Fibroblast of mammary gland (primary cell): ENCODE measurements around the gene EXOC6.
A peak's percentile ranks its signal among the peaks of the same experiment; 100 is the strongest.

Source experiments
- DNase-seq: peaks from one replicate; pipeline ENCODE4 v3.0.0-alpha.2; 2010; ENCODE audit warnings: low read depth
- H3K4me3 ChIP-seq: 2 replicates; pipeline ENCODE4 v1.5.1; 2011; ENCODE audit warnings: low read depth, mild to moderate bottlenecking, low read length, moderate library complexity; ENCODE audit not compliant: control insufficient read depth
- TF ChIP-seq, protein P1 (sequence below): conservative IDR thresholded peaks from 2 replicates; pipeline ENCODE4 v1.5.1; 2011; ENCODE audit warnings: low read depth, low read length, inconsistent platforms; ENCODE audit not compliant: control insufficient read depth, insufficient read depth

The EXOC6 gene

DNA sequence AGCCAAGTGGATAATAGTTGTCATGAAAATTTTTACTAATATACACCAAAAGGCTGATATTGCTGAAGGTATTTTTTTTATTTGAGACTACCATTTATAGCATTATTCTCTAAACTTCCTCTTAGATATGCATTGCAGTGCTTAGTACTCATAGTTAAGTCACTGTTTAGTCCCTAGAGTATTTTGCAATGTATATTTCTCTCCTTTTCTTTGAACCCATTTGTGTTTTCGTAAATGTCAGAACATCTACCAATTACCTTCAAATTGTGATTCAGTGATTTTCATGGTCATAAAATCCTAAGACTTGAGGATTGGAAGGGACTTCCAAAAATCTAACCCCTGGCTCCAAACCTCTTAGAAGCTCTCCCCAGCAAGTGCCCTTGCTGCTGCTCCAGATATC, 190.8 kb downstream of the EXOC6 start:
- DNase-seq = peak; percentile 53
- TF ChIP-seq, protein P1, sequence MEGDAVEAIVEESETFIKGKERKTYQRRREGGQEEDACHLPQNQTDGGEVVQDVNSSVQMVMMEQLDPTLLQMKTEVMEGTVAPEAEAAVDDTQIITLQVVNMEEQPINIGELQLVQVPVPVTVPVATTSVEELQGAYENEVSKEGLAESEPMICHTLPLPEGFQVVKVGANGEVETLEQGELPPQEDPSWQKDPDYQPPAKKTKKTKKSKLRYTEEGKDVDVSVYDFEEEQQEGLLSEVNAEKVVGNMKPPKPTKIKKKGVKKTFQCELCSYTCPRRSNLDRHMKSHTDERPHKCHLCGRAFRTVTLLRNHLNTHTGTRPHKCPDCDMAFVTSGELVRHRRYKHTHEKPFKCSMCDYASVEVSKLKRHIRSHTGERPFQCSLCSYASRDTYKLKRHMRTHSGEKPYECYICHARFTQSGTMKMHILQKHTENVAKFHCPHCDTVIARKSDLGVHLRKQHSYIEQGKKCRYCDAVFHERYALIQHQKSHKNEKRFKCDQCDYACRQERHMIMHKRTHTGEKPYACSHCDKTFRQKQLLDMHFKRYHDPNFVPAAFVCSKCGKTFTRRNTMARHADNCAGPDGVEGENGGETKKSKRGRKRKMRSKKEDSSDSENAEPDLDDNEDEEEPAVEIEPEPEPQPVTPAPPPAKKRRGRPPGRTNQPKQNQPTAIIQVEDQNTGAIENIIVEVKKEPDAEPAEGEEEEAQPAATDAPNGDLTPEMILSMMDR = no peak
- no peak overlapping the region for H3K4me3 ChIP-seq

DNA sequence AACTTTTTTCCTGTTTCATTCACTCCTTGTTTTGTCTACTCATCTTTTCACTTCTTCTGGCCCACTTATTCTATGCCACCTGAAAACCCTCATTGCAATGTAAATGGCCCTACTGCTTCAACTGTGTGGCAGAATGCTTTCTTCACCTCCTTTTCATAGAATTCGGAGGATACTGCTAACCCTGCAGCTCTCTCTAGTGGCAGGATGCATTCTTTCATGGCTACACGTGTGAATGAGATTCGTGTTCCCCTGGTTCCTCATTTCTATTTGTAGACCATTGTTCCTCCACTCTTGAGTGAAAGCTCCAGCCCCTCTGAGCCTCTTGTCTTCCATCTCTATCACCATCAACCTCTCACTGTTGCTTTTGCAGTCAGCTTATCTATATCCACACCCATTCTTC, 191.4 kb downstream of the EXOC6 start:
- peak; percentile 52 for DNase-seq
- TF ChIP-seq, protein P1 = peak; percentile 76
- H3K4me3 ChIP-seq = no peak overlapping the region

DNA sequence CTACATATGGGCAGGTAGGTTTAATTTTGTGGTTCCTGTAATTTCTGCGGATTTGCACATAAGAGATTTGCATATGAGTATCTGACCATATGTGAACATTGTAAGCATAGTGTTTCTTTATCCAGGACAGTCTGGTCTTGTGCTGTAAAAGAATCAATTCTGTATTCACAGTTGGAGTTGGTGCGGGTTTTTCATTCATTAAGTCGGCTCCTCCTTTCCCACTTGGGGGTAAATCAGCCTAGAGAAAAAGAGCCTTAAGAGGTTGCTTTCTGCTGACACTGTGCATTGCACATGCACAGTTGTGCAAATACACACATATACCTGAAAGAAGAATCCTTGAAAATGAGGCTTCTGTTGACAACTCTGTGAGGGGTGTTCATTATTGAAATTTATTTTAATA, 206.2 kb downstream of the EXOC6 start:
- TF ChIP-seq, protein P1 = no peak
- no peak for DNase-seq
- H3K4me3 ChIP-seq = no peak overlapping the region

DNA sequence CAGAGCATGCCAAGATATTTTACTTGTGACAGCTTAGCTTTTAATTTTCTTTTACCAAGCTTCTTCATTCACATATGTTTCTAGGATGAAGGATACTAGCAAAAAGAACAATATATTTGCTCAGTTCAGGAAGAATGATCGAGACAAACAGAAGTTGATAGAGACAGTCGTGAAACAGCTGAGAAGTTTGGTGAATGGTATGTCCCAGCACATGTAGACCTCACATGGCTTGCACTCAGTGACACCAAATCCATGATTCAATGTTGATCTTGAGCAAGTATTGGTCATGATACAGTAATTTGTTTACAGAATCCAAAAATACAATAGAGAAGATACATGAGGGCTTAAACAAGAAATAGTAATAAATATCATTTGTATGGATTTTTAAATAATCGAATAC, 209.8 kb downstream of the EXOC6 start:
- no peak overlapping the region for H3K4me3 ChIP-seq
- TF ChIP-seq, protein P1 = no peak
- DNase-seq = no peak

DNA sequence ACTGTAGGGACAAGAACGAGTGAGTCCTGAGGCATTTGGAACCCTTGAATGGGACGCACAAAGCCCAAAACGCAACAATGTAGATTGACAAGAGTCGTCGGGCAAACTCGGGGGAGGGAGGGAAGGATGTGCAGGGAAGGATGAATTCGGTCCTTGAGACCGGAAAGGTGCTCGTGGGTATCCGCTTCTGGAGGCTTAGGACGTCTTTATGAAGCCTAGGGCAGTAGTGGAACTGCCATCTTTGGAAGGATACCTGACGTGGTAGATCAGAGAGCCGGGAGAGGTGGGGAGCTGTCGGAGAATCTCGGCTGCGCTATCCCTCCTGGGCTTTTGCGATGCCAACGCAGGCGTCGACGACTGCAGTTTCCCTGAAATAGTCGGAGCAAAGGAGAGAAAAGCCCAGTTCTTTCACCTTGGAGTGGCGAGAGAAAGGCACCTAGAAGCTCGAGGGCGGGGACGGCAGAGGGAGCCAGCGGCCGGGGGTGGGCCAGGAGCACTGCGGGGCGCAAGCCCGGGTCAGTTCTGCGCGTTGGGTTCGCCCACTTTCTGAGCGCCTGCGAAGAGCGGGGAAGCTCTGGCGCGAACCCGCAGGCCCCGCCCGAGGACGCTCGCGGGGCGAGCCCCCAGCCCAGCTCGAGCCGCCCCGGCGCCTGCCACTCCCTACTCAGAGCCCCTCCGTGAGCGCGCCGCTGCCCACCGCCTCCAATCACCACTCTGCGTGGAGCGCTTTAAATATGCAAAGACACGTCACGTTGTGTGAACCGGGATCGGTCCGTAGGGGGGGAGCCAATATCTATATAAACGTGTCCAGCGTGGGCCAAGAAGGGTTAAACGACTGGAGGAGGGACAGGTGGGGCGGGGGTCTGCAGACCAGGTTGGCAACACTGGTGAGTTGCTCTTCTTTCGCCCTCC, 211.9 kb downstream of the EXOC6 start, which contains the start of gene CYP26C1:
CYP26C1 (plus strand) TSS at position 824 of the 912 bp plus-strand sequence. CDS start 466 bp downstream, outside the sequence.
- no peak for DNase-seq
- TF ChIP-seq, protein P1 = no peak
- H3K4me3 ChIP-seq = no peak within 1 kb of the TSS

DNA sequence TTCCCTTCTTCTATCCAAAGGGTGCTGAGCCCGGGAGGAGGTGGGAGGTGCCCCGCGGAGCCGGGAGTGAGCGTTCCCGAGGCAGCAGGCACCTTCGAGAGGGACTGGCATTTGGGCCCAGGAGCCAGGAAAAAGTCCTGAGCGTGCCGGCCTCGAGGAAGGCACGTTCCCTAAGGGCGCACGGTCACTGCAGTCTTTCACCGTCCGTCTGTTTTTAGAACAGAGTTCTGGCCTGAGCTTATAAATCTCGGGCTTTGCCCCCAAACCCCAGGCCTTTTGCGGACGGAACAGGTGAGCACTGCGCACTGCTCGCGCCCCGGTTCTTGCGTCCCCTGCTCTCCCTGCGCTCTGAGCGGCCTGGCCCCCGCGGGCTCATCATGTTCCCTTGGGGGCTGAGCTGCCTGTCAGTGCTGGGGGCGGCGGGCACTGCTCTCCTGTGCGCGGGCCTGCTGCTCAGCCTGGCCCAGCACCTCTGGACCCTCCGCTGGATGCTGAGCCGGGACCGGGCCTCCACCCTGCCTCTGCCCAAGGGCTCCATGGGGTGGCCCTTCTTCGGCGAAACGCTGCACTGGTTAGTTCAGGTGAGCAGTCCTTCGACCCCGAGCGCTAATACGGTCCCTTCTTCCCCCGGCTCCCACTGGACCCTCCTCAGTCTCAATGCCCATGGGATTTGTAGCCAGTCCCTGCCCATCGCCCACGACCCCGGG, 212.7 kb downstream of the EXOC6 start:
- H3K4me3 ChIP-seq = no peak overlapping the region
- TF ChIP-seq, protein P1 = no peak
- DNase-seq = no peak
